Measurements from ENCODE around the gene SHLD2. TPM values are rescaled to one million over a fixed set of nuclear protein-coding genes. Genes with fewer than 3 reads are reported as not detected.
"Not testable (repeated sequence)": the region's sequence is repeated elsewhere in the genome, so short reads cannot be mapped to it uniquely, and the experiment has no call there.

Gene SHLD2
- total and polyA plus RNA-seq, 9 donors = 11.5 to 32.3 (median 24.8) TPM

- H3K4me3 ChIP-seq; intact Hi-C loops (cut with DNase I); H3K27ac ChIP-seq; H3K4me1 ChIP-seq (ENCODE audit: insufficient read depth); H3K9me3 ChIP-seq; DNase-seq; H3K27me3 ChIP-seq; H3K36me3 ChIP-seq: not testable (repeated sequence)
- 84 to 93% (median 90%) methylated on average over 8 to 11 of the region's 11 CpGs for WGBS, 3 donors
Observed at GRCh38 chr10:87216120-87216519, 121.1 kb downstream of the SHLD2 start.

DNA sequence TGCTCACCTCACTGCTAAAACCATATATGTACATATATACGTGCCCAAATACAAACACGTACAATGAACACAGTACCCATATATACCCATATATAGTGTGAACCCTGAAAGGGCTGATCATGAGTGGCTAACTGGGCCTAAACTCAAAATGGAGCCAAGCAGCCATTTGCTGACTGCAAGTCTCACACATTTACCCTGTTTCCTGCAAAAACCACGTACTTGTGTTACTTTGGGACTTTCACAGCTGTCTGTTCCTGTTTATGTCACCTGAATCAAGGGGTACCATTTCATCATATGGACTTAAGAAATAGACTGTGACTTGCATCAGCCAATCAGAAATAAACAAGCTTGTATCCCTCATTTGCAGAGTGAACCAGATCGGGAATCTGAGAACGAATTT is 124.4 kb downstream of the SHLD2 start:
- H3K27me3 ChIP-seq; H3K36me3 ChIP-seq; intact Hi-C loops (cut with DNase I); H3K4me1 ChIP-seq (ENCODE audit: insufficient read depth); H3K9me3 ChIP-seq; H3K4me3 ChIP-seq; H3K27ac ChIP-seq; DNase-seq: not testable (repeated sequence)
- WGBS, 3 donors = 80 to 86% methylated on average over 1 of the region's 5 CpGs; no CpG with 5 or more reads in 1 of the 3 donors

DNA sequence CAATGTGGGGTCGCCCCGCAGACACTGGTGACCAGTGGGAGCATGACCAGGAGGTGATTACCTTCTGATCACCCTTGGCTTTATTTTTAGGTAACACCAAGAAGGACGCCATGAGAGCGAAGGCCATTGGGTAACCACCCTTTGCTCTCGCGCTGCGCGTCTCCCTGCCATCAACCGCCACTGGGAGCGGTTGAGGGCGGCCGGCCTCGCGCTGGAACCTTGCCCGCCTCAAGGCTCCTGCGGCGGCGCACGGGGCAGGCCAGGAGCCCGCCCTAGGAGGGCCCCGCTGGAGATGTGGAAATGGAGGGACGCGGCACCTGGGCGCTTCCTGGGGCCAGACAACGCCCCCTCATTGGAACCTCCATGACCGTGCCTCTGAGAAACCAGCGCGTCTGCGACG is 127.8 kb downstream of the SHLD2 start:
- WGBS, 3 donors = 88 to 91% (median 89%) methylated on average over 19 to 26 of the region's 30 CpGs

DNA sequence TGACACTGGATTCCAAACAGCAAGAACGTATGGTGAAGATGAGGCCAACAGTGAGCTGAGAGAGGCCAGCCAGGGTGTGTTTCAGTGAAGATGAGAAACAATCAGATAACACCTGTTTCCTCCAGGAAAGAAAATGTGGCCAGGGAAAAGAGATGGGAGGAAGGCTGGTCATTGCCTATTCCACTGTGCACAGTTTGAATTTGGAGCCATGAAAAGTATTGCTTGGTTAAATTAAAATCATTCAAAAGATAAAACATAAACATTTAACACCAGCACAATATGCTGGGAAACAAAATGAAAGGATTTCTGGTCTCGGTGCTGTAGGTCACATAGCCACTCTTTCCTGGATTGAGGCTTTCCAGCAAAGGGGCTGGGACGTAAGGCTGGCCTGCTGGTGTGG is 130.1 kb downstream of the SHLD2 start, which contains the start of gene NUTM2A:
TSS of gene NUTM2A (plus strand) at position 301 of the 400 bp plus-strand sequence. CDS start 383 bp downstream, outside the sequence.
- H3K27me3 ChIP-seq; H3K9me3 ChIP-seq; H3K4me1 ChIP-seq (ENCODE audit: insufficient read depth); intact Hi-C loops (cut with DNase I); H3K27ac ChIP-seq; H3K36me3 ChIP-seq; H3K4me3 ChIP-seq; DNase-seq: not testable (repeated sequence)
- WGBS, 3 donors = no CpG with 5 or more reads among the region's 3 CpGs

More for the DNA sequence above, 127.8 kb downstream of the SHLD2 start:
- H3K4me1 ChIP-seq (ENCODE audit: insufficient read depth); H3K36me3 ChIP-seq; H3K27me3 ChIP-seq; intact Hi-C loops (cut with DNase I); H3K4me3 ChIP-seq; DNase-seq; H3K27ac ChIP-seq; H3K9me3 ChIP-seq: not testable (repeated sequence)

GRCh38 chr10:87228247-87228646 is 133.2 kb downstream of the SHLD2 start:
- H3K27me3 ChIP-seq; intact Hi-C loops (cut with DNase I); DNase-seq; H3K36me3 ChIP-seq; H3K4me3 ChIP-seq; H3K9me3 ChIP-seq; H3K27ac ChIP-seq; H3K4me1 ChIP-seq (ENCODE audit: insufficient read depth): not testable (repeated sequence)
- 95 to 100% (median 96%) methylated on average over 2 to 14 of the region's 20 CpGs for WGBS, 3 donors

GRCh38 chr10:87229211-87229610 is 134.2 kb downstream of the SHLD2 start:
- H3K4me1 ChIP-seq (ENCODE audit: insufficient read depth); H3K27ac ChIP-seq; H3K4me3 ChIP-seq; intact Hi-C loops (cut with DNase I); H3K9me3 ChIP-seq; DNase-seq; H3K27me3 ChIP-seq; H3K36me3 ChIP-seq: not testable (repeated sequence)
- WGBS, 3 donors = 90 to 94% (median 91%) methylated on average over 9 of the region's 9 CpGs

DNA sequence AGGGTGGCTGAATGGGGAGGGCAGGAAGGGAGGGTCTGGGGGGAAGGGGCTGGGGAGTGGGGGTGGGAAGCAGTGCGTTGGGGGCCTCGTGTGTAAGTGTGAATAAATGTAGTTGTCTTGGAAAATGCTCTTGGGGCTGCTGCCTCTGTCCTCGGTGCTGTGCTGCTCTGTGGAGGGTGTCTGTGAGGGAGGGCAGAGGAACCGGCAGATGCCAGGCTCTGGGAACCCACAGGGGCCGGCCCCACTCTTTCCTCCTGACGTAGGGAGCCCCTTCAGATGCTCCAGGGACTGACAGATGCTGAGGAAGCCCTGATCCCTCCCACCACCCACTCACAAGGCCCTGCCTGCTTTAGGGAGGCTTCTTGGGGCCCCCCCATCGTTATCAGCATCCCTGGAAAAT is 139.8 kb downstream of the SHLD2 start:
- intact Hi-C loops (cut with DNase I); H3K9me3 ChIP-seq; H3K36me3 ChIP-seq; H3K27ac ChIP-seq; H3K4me1 ChIP-seq (ENCODE audit: insufficient read depth); H3K27me3 ChIP-seq; DNase-seq; H3K4me3 ChIP-seq: not testable (repeated sequence)
- 50 to 66% (median 52%) methylated on average over 2 to 5 of the region's 7 CpGs for WGBS, 3 donors

- intact Hi-C loops (cut with DNase I); H3K27ac ChIP-seq; H3K27me3 ChIP-seq; H3K36me3 ChIP-seq; H3K4me3 ChIP-seq; H3K9me3 ChIP-seq; DNase-seq; H3K4me1 ChIP-seq (ENCODE audit: insufficient read depth): not testable (repeated sequence)
- 84 to 98% (median 94%) methylated on average over 3 to 4 of the region's 5 CpGs for WGBS, 3 donors
Observed at GRCh38 chr10:87237244-87237643, 142.2 kb downstream of the SHLD2 start.

DNA sequence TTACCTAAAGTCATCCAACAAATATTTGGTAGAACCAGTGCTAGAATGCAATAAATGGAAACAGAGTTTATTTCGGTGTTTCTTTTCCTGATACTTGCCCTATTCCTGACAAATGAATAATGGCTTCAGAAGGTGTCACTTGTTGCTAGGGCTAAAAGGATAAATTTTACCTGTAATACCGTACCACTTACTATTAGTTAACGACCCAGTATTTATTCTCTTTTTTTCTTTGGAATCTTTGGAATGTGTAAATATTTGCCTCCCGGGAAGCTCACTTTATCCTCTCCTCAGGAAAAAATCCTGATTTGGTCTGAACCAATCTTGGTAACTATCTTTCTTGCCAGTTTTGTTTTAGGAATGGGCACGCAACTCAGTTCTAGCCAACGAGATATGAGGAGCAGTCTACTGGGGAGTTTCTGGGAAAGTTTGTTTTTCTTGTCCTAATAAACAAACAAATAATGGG is 144.4 kb downstream of the SHLD2 start:
- H3K9me3 ChIP-seq; H3K36me3 ChIP-seq; H3K4me3 ChIP-seq; DNase-seq; H3K27ac ChIP-seq; H3K4me1 ChIP-seq (ENCODE audit: insufficient read depth); H3K27me3 ChIP-seq; intact Hi-C loops (cut with DNase I): not testable (repeated sequence)
- 15 to 42% (median 20%) methylated on average over 1 to 4 of the region's 6 CpGs for WGBS, 3 donors

Other genes with a start within 250 kb of the SHLD2 start
- gene MMRN2, start 137.6 kb upstream of the SHLD2 start, total RNA-seq = 10 to 100 TPM; 11.3 to 44.6 (median 18.5) TPM
- 10 to 100 TPM; 21.2 to 29.9 TPM for gene MMRN2, start 137.6 kb upstream of the SHLD2 start, polyA plus RNA-seq
- gene SNCG, start 136.6 kb upstream of the SHLD2 start, total RNA-seq = 10 to 100 TPM; 15.4 to 76.1 (median 43.6) TPM
- gene SNCG, start 136.6 kb upstream of the SHLD2 start, polyA plus RNA-seq = 10 to 100 TPM; 13.7 to 41.9 TPM
- gene ADIRF, start 126.7 kb upstream of the SHLD2 start, total RNA-seq = 100 to 1,000 TPM; 154 to 451 (median 231) TPM
- 100 to 1,000 TPM in 1 of 2 donors, 10 to 100 TPM in 1; 57.4 to 528 TPM for gene ADIRF, start 126.7 kb upstream of the SHLD2 start, polyA plus RNA-seq
- not detected for gene FAM25A, start 74.9 kb upstream of the SHLD2 start, total RNA-seq
- gene FAM25A, start 74.9 kb upstream of the SHLD2 start, polyA plus RNA-seq = not detected
- 100 to 1,000 TPM; 116 to 142 (median 130) TPM for gene GLUD1, start 363 bp upstream of the SHLD2 start, total RNA-seq
- 100 to 1,000 TPM in 1 of 2 donors, 10 to 100 TPM in 1; 92.2 to 164 TPM for gene GLUD1, start 363 bp upstream of the SHLD2 start, polyA plus RNA-seq
- 1 to 10 TPM in 5 of 7 donors, under 1 TPM in 2; 0.72 to 2.5 (median 1.1) TPM for gene NUTM2A, start 130.2 kb downstream of the SHLD2 start, total RNA-seq
- gene NUTM2A, start 130.2 kb downstream of the SHLD2 start, polyA plus RNA-seq = 1 to 10 TPM in 1 of 2 donors, not detected in 1; 2.5 TPM

Data from ovary (tissue), 9 donors.